ENCODE data around the gene SEC23A.

DNA sequence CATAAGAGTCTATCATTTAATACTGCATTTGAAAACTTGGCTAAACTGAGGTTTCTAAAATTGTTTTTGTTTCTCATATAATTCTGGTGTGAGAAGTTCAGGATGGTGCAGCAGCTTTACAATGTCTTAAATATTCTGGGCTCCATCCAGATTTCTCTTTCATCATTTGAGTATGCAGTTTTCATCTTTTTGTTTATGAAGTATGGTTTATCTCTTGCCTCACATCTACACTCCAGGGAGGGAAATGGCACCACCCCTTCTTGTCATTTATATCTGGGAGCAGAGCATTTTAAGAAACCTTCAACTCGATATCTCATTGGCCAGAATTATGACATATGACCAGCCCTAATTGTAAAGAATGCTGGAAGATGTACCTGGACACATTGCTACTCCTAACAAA is 35.4 kb upstream of the SEC23A start:
- TF ChIP-seq, protein P1, sequence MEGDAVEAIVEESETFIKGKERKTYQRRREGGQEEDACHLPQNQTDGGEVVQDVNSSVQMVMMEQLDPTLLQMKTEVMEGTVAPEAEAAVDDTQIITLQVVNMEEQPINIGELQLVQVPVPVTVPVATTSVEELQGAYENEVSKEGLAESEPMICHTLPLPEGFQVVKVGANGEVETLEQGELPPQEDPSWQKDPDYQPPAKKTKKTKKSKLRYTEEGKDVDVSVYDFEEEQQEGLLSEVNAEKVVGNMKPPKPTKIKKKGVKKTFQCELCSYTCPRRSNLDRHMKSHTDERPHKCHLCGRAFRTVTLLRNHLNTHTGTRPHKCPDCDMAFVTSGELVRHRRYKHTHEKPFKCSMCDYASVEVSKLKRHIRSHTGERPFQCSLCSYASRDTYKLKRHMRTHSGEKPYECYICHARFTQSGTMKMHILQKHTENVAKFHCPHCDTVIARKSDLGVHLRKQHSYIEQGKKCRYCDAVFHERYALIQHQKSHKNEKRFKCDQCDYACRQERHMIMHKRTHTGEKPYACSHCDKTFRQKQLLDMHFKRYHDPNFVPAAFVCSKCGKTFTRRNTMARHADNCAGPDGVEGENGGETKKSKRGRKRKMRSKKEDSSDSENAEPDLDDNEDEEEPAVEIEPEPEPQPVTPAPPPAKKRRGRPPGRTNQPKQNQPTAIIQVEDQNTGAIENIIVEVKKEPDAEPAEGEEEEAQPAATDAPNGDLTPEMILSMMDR (IDR thresholded peaks at IDR 0.05): no peak
- TF ChIP-seq POLR2AphosphoS5 (IDR thresholded peaks at IDR 0.05) (no peak), POLR2A (IDR thresholded peaks at IDR 0.05) (no peak)
